H7 (cell line): ENCODE data around the gene SPATA3. TPM values are rescaled to one million over a fixed set of nuclear protein-coding genes. Genes with fewer than 3 reads are reported as not detected.

ENCODE experiments used
- DNase-seq: peaks from one replicate; pipeline ENCODE4 v3.0.0; 2012
- H3K27me3 ChIP-seq: 2 replicates; pipeline ENCODE4 v1.6.0; 2011; ENCODE audit warnings: mild to moderate bottlenecking, low read length; ENCODE audit not compliant: control insufficient read depth, insufficient read depth
- H3K36me3 ChIP-seq: replicated peaks from 2 replicates; pipeline ENCODE4 v1.5.1; 2011; ENCODE audit warnings: low read length; ENCODE audit not compliant: control insufficient read depth, insufficient read depth
- H3K4me3 ChIP-seq: 2 replicates; pipeline ENCODE4 v1.5.1; 2011; ENCODE audit warnings: low read depth, mild to moderate bottlenecking, control low read depth, low read length, moderate library complexity; ENCODE audit not compliant: insufficient read depth
- total RNA-seq: library from RNA; depleted of rRNA; stranded (reverse); fragments of >200 nt; shearing (Covaris generic); gene quantifications from 2 replicates; pipeline ENCODE4 v1.2.3, GENCODE V29; 2014; rRNA removed

SPATA3 gene
- total RNA-seq: not detected in 2 replicates

- Histone ChIP-seq H3K36me3 (no peaks in the 10 kb centered on the region), H3K27me3 (no peaks in the 10 kb centered on the region; the same call in 1 of the 2 replicates), H3K4me3 (no peak within 1 kb of the TSS)
- no peak for DNase-seq
These were observed at the start of gene SPATA3 for GRCh38 chr2:230995821-230996220. Gene SPATA3, plus strand, starts transcription at chr2:230996121. Its CDS starts 113 bp downstream, at chr2:230996234.

- Histone ChIP-seq H3K36me3 (no peaks in the 10 kb centered on the region), H3K27me3 (no peaks in the 10 kb centered on the region), H3K4me3 (no peak overlapping the region)
- DNase-seq: no peak
These were observed 49.3 kb upstream of the SPATA3 start for GRCh38 chr2:230946429-230947234.

- H3K4me3 ChIP-seq: no peak overlapping the region
- DNase-seq: peak; percentile 20
- H3K27me3 ChIP-seq: no peaks in the 10 kb centered on the region
- H3K36me3 ChIP-seq: no peaks in the 10 kb centered on the region
These were observed 48.7 kb upstream of the SPATA3 start for GRCh38 chr2:230947235-230947576.

- Histone ChIP-seq H3K27me3 (no peaks in the 10 kb centered on the region), H3K36me3 (no peaks in the 10 kb centered on the region), H3K4me3 (no peak overlapping the region)
- DNase-seq: peak; percentile 25
These were observed 48.0 kb upstream of the SPATA3 start for GRCh38 chr2:230947908-230948365.

- Histone ChIP-seq H3K36me3 (no peaks in the 10 kb centered on the region), H3K27me3 (no peaks in the 10 kb centered on the region), H3K4me3 (no peak overlapping the region)
- no peak for DNase-seq
These were observed 45.7 kb upstream of the SPATA3 start for GRCh38 chr2:230949966-230950873.

- Histone ChIP-seq H3K36me3 (no peaks in the 10 kb centered on the region), H3K27me3 (no peaks in the 10 kb centered on the region), H3K4me3 (no peak overlapping the region)
- no peak for DNase-seq
These were observed 45.0 kb upstream of the SPATA3 start for GRCh38 chr2:230950874-230951339.

- Histone ChIP-seq H3K4me3 (no peak overlapping the region), H3K27me3 (no peaks in the 10 kb centered on the region; the same call in 1 of the 2 replicates), H3K36me3 (no peaks in the 10 kb centered on the region)
- DNase-seq: no peak
These were observed 44.5 kb upstream of the SPATA3 start for GRCh38 chr2:230951396-230951795.

- Histone ChIP-seq H3K4me3 (no peak overlapping the region), H3K36me3 (no peaks in the 10 kb centered on the region), H3K27me3 (peaks cover 3% of the 10 kb centered on the region)
- peak; percentile 13 for DNase-seq
These were observed 43.5 kb upstream of the SPATA3 start for GRCh38 chr2:230952226-230952956.

GRCh38 chr2:230953845-230954244, 42.1 kb upstream of the SPATA3 start:
- no peaks in the 10 kb centered on the region for H3K36me3 ChIP-seq
- no peak overlapping the region for H3K4me3 ChIP-seq
- peaks cover 13% of the 10 kb centered on the region for H3K27me3 ChIP-seq
- no peak for DNase-seq

- H3K36me3 ChIP-seq: no peaks in the 10 kb centered on the region
- H3K27me3 ChIP-seq: peaks cover 13% of the 10 kb centered on the region
- no peak for DNase-seq
- no peak overlapping the region for H3K4me3 ChIP-seq
These were observed 41.2 kb upstream of the SPATA3 start for GRCh38 chr2:230954746-230955145.

- Histone ChIP-seq H3K4me3 (no peak overlapping the region), H3K27me3 (peaks cover 13% of the 10 kb centered on the region), H3K36me3 (no peaks in the 10 kb centered on the region)
- no peak for DNase-seq
These were observed 40.7 kb upstream of the SPATA3 start for GRCh38 chr2:230955163-230955737.

- H3K36me3 ChIP-seq: no peaks in the 10 kb centered on the region
- peaks cover 13% of the 10 kb centered on the region for H3K27me3 ChIP-seq
- peak overlapping the region; percentile 25 for H3K4me3 ChIP-seq
- DNase-seq: peak; percentile 83
These were observed 38.8 kb upstream of the SPATA3 start for GRCh38 chr2:230956827-230957755.

- DNase-seq: no peak
These were observed 38.0 kb upstream of the SPATA3 start for GRCh38 chr2:230957756-230958391.

More at GRCh38 chr2:230957756-230958391, 38.0 kb upstream of the SPATA3 start:
- H3K4me3 ChIP-seq: no peak overlapping the region
- H3K36me3 ChIP-seq: no peaks in the 10 kb centered on the region
- H3K27me3 ChIP-seq: peaks cover 13% of the 10 kb centered on the region
